Activated naive CD4-positive, alpha-beta T cell treated with anti-CD3 and anti-CD28 coated beads for 36 hours (primary cell): Measurements from ENCODE around the gene SPDYE17. TPM values are rescaled to one million over a fixed set of nuclear protein-coding genes. Genes with fewer than 3 reads are reported as not detected.
"Not testable (repeated sequence)": the region's sequence is repeated elsewhere in the genome, so short reads cannot be mapped to it uniquely, and the experiment has no call there.

Experiments
- CTCF ChIA-PET: fragments of 350-600 bp; sonication (Branson Sonifier 250); formaldehyde crosslinking; loops from one replicate; lab custom pipeline; 2021; ENCODE audit warnings: antibody characterized with exemption; lab: Charles Lee
- DNase-seq: peaks from one replicate; pipeline ENCODE4 v3.0.0-alpha.2; 2020
- H3K27ac Mint-ChIP-seq: one replicate; pipeline ENCODE4 v1.8.0; 2021; ENCODE audit warnings: mild to moderate bottlenecking, mixed read lengths
- H3K27me3 Mint-ChIP-seq: one replicate; pipeline ENCODE4 v1.8.0; 2021; ENCODE audit warnings: low read depth, mixed read lengths
- H3K36me3 Mint-ChIP-seq: one replicate; pipeline ENCODE4 v1.8.0; 2021; ENCODE audit warnings: low read depth, mixed read lengths
- H3K4me1 Mint-ChIP-seq: one replicate; pipeline ENCODE4 v1.8.0; 2021; ENCODE audit warnings: low read depth, mixed read lengths
- H3K4me3 Mint-ChIP-seq: one replicate; pipeline ENCODE4 v1.8.0; 2021; ENCODE audit warnings: mild to moderate bottlenecking, moderate library complexity, mixed read lengths
- H3K9me3 Mint-ChIP-seq: one replicate; pipeline ENCODE4 v1.8.0; 2021; ENCODE audit warnings: mixed read lengths
- intact Hi-C: fragments of 100-400 bp; cut with micrococcal nuclease; formaldehyde crosslinking; loops from one replicate; pipeline ENCODE4 v1.15.1; 2023
- total RNA-seq, 2 experiments: library from RNA; stranded (reverse); gene quantifications; one replicate each; pipeline ENCODE4 v1.2.3, GENCODE V29; 2021

SPDYE17 gene
- total RNA-seq, 2 experiments from 2014 or later: not detected

DNA sequence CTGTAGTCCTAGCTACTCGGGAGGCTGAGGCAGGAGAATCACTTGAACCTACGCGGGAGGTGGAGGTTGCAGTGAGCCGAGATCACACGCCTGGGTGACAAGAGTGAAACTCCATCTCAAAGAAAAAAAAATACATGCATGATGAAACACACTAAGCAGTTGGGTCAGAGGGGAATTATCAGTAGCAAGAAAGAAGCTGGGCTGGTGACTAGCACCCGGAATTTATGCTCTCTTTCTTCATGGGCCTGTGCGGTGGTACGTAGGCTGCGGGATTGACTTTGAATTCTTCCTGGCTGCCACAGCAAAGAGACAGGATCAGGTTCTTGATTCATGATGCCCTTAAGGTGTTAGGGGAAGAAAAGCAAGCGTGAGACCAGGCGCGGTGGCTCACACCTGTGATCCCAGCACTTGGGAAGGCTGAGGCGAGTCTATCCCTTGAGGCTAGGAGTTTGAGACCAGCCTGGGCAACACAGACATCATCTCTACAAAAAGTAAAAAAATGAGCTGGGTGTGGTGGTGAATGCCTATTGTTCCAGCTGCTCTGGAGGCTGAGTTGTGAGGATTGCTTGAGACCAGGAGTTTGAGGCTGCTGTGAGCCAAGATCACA is 54.3 kb downstream of the SPDYE17 start:
- intact Hi-C loops, DNase-seq, H3K4me3 Mint-ChIP-seq, CTCF ChIA-PET, H3K27me3 Mint-ChIP-seq, H3K9me3 Mint-ChIP-seq, H3K36me3 Mint-ChIP-seq, H3K4me1 Mint-ChIP-seq: not testable (repeated sequence)
- peak overlapping the region; percentile 41 for H3K27ac Mint-ChIP-seq

DNA sequence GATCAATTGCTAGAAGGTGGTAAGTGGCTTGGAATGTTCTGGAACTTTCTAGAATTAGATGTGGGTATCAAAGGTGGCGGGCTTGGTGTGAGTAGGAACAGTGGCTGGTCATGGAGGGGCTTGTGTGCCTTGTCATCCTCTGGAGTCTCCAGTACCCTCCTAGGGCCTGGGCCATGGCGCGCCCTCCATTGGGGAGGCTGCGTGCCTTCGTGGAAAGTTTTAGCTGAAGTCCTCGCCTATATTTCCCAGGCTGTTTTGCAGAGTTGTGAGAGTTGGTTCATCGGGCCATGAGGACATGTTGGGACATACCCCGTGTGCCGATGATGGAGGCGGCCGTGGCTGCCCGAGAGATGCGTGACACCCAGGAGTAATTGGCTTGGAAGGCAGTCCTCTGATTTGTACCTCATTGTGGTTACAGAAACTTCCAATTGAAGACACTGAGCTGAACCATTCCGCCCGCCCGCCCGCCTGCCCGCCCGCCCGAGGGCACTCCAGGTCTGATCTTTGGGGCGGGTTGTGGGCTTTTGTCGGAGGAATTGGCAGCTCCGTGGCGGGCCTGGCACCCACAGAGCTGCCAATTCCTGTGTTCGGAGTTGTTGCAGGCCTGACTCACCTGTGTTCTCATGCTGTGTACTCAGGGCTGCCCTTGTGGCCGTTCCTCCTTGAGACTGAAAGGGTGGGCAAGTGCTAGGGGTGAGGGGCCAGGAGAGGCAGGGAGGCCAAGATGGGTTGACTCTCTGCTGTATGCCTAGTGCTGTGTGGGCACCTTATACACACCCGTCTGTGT is 57.2 kb downstream of the SPDYE17 start:
- intact Hi-C loops, CTCF ChIA-PET, DNase-seq, H3K27me3 Mint-ChIP-seq, H3K27ac Mint-ChIP-seq, H3K36me3 Mint-ChIP-seq, H3K4me1 Mint-ChIP-seq, H3K9me3 Mint-ChIP-seq, H3K4me3 Mint-ChIP-seq: not testable (repeated sequence)

- CTCF ChIA-PET, intact Hi-C loops, H3K4me3 Mint-ChIP-seq, H3K9me3 Mint-ChIP-seq, H3K36me3 Mint-ChIP-seq, H3K27me3 Mint-ChIP-seq, H3K27ac Mint-ChIP-seq, H3K4me1 Mint-ChIP-seq, DNase-seq: not testable (repeated sequence)
Measured at GRCh38 chr7:76974336-76974735, 57.8 kb downstream of the SPDYE17 start.

GRCh38 chr7:76972391-76972790 is 59.8 kb downstream of the SPDYE17 start:
- H3K4me1 Mint-ChIP-seq, H3K36me3 Mint-ChIP-seq, H3K4me3 Mint-ChIP-seq, H3K27me3 Mint-ChIP-seq, DNase-seq, CTCF ChIA-PET, H3K9me3 Mint-ChIP-seq, intact Hi-C loops, H3K27ac Mint-ChIP-seq: not testable (repeated sequence)

Other genes starting within 250 kb of the SPDYE17 start
- under 1 TPM in 1 of 2 experiments, not detected in 1; 0.27 TPM for gene SPDYE18, start 30.2 kb upstream of the SPDYE17 start, total RNA-seq
- gene CCDC146, start 90.3 kb upstream of the SPDYE17 start, total RNA-seq: under 1 TPM; 0.31 to 0.49 TPM
- gene FGL2, start 167.5 kb upstream of the SPDYE17 start, total RNA-seq: not detected